GM12878 (cell line): ENCODE measurements around the gene SMIM35. TPM values are rescaled to one million over a fixed set of nuclear protein-coding genes. Genes with fewer than 3 reads are reported as not detected.

Experiments
- ATAC-seq: fragments of 200-7000 bp; cut with Tn5 transposase; 3 replicates; pipeline ENCODE4 v1.9.1; 2020; ENCODE audit warnings: mild to moderate bottlenecking, moderate library complexity
- BruUV-seq: library from RNA; stranded (reverse); fragments of 400-500 nt; replicated peaks from 2 replicates; lab custom pipeline; 2021; lab: Mats Ljungman, UMichigan
- CTCF ChIA-PET: fragments of 300-600 bp; sonication (Branson Sonifier 250); formaldehyde crosslinking; extraction: SDS; loops from one replicate; lab custom pipeline; 2021; ENCODE audit warnings: inconsistent platforms; lab: Yijun Ruan, JAX
- POLR2A ChIA-PET: fragments of 350-600 bp; formaldehyde crosslinking; extraction: SDS; loops from one replicate; lab custom pipeline; 2021; ENCODE audit warnings: inconsistent platforms; lab: Charles Lee
- RAD21 ChIA-PET: fragments of 300-600 bp; sonication (Branson Sonifier 250); formaldehyde crosslinking; loops from one replicate; lab custom pipeline; 2023; ENCODE audit warnings: antibody characterized with exemption; ENCODE audit not compliant: unreplicated experiment; lab: Charles Lee
- SMC1A ChIA-PET: fragments of 300-600 bp; sonication (Branson Sonifier 250); formaldehyde crosslinking; loops from one replicate; lab custom pipeline; 2023; ENCODE audit not compliant: unreplicated experiment, uncharacterized antibody; lab: Charles Lee
- DNase-seq: peaks from one replicate; pipeline ENCODE4 v3.0.0-alpha.2; 2011; ENCODE audit warnings: low read depth, low spot score
- FAIRE-seq: peaks from 3 replicates; lab custom pipeline; 2011; peaks lifted over from hg19 to GRCh38; lab: Jason Lieb, UNC
- H2AFZ ChIP-seq: 2 replicates; pipeline ENCODE4 v1.6.0; 2011; ENCODE audit warnings: low read depth, low read length, control low read depth; ENCODE audit not compliant: control insufficient read depth
- H3K27ac ChIP-seq: 2 replicates; pipeline ENCODE4 v1.5.1; 2011; ENCODE audit warnings: control low read depth; ENCODE audit not compliant: control insufficient read depth, insufficient read depth
- H3K27me3 ChIP-seq, 2 experiments: replicated peaks in 1 of 2; 2 replicates each; pipeline versions ENCODE4 v1.6.0 to v1.6.1; 2011; ENCODE audit warnings: low read length in 1 of 2; ENCODE audit not compliant: control insufficient read depth in 2 of 2, insufficient read depth in 2 of 2
- H3K36me3 ChIP-seq, 2 experiments: 2 replicates each; pipeline ENCODE4 v1.5.1; 2011; ENCODE audit warnings: low read length in 1 of 2; ENCODE audit not compliant: control insufficient read depth in 2 of 2, insufficient read depth in 2 of 2
- H3K4me1 ChIP-seq: 2 replicates; pipeline ENCODE4 v1.6.1; 2011; ENCODE audit warnings: mild to moderate bottlenecking, low read length, moderate library complexity, mixed read lengths; ENCODE audit not compliant: control insufficient read depth, insufficient read depth
- H3K4me2 ChIP-seq: 2 replicates; pipeline ENCODE4 v1.6.0; 2011; ENCODE audit warnings: control low read depth; ENCODE audit not compliant: control insufficient read depth, insufficient read depth
- H3K4me3 ChIP-seq: fragments of 200-600 bp; sonication (generic); 2 replicates; pipeline ENCODE4 v1.5.1; 2016
- H3K79me2 ChIP-seq: 2 replicates; pipeline ENCODE4 v1.6.0; 2011; ENCODE audit warnings: low read length; ENCODE audit not compliant: control insufficient read depth, insufficient read depth
- H3K9ac ChIP-seq: 2 replicates; pipeline ENCODE4 v1.8.0; 2011; ENCODE audit warnings: low read length, control low read depth, mixed read lengths; ENCODE audit not compliant: control insufficient read depth, insufficient read depth
- H3K9me3 ChIP-seq: replicated peaks from 3 replicates; pipeline ENCODE4 v1.5.1; 2011; ENCODE audit warnings: mild to moderate bottlenecking, low read length; ENCODE audit not compliant: control insufficient read depth, insufficient read depth
- H4K20me1 ChIP-seq: 2 replicates; pipeline ENCODE4 v1.6.0; 2011; ENCODE audit not compliant: control insufficient read depth, insufficient read depth
- NR2F1 ChIP-seq: fragments of 450-650 bp; conservative IDR thresholded peaks from 2 replicates; pipeline ENCODE4 v1.6.1; 2017; ENCODE audit warnings: mild to moderate bottlenecking
- YBX1 ChIP-seq: fragments of 450-650 bp; IDR thresholded peaks from 2 replicates; pipeline ENCODE4 v1.6.1; 2016; ENCODE audit warnings: antibody characterized with exemption
- YY1 ChIP-seq: IDR thresholded peaks from 2 replicates; pipeline ENCODE4 v1.6.1; 2011; ENCODE audit warnings: low read depth, mild to moderate bottlenecking, low read length
- ZBTB4 ChIP-seq: fragments of 450-650 bp; formaldehyde crosslinking; IDR thresholded peaks from 2 replicates; pipeline ENCODE4 v1.4.0; 2022; ENCODE audit warnings: mild to moderate bottlenecking, moderate library complexity
- ZNF687 ChIP-seq: fragments of 450-650 bp; IDR thresholded peaks from 2 replicates; pipeline ENCODE4 v1.6.1; 2017; ENCODE audit warnings: mild to moderate bottlenecking, moderate library complexity
- WGBS: methylation state at CpG from one replicate; pipeline ENCODE4 v1.1.6; 2016; ENCODE audit warnings: low lambda C conversion rate; ENCODE audit not compliant: insufficient replicate concordance, insufficient coverage; ENCODE audit errors: missing lambda C conversion rate; 5-methylcytosine and 5-hydroxymethylcytosine counted together
- in situ Hi-C: fragments of 300-500 bp; cut with MboI; formaldehyde crosslinking; loops from 9 replicates; pipeline ENCODE4 v1.14.3; 2018; ENCODE audit warnings: mixed read lengths
- intact Hi-C: fragments of 100-400 bp; cut with micrococcal nuclease; formaldehyde crosslinking; loops from one replicate; pipeline ENCODE4 v1.14.2; 2022; ENCODE audit not compliant: unreplicated experiment
- polyA plus RNA-seq, 11 experiments: library from polyadenylated mRNA; depleted of rRNA in 4 of 11; unstranded in 6 of 11; stranded (reverse) in 5 of 11; fragments of >200 nt; fragmentation: Nextera tagmentation in 4 of 11; fragmentation: Illumina TruSeq in 1 of 11; extraction: Ambion mirVana in 4 of 11; extraction: Trizol in 1 of 11; gene quantifications; 1 replicate in 1 of 11; 2 replicates in 10 of 11; pipeline versions ENCODE4 v1.2.1 to v1.2.3, GENCODE V29; 2011 to 2016; ENCODE audit warnings: inconsistent platforms in 2 of 11, missing spikeins in 2 of 11, low read depth in 1 of 11
- total RNA-seq, 4 experiments: library from RNA; depleted of rRNA in 3 of 4; stranded (reverse); fragments of >200 nt in 3 of 4; fragmentation: Illumina TruSeq in 1 of 4; extraction: Trizol in 1 of 4; gene quantifications; 2 replicates each; pipeline versions ENCODE4 v1.2.1 to v1.2.3, GENCODE V29; 2013 to 2021

Gene SMIM35
- total and polyA plus RNA-seq, 10 of the 15 experiments (the other 5 are each of a cell fraction or from before 2014, with no cell fraction given) = 0.02 to 1.1 (median 0.05) TPM; not detected in 5

GRCh38 chr11:118009864-118010737, 76.7 kb downstream of the SMIM35 start:
- CTCF ChIA-PET = interaction anchor here (0.9 to 2.7 kb wide), 11 partner anchors 11 to 195 kb away, joined by 3 to 17 read pairs (median 4); no protein-coding TSS in a partner anchor
- Histone ChIP-seq H2AFZ (peak overlapping the region; percentile 39), H3K9ac (peak overlapping the region; percentile 72), H3K4me1 (peaks cover 75% of the 10 kb centered on the region), H3K4me2 (peak overlapping the region; percentile 92), H3K4me3 (no peak overlapping the region), H4K20me1 (no peaks in the 10 kb centered on the region), H3K27ac (peak overlapping the region; percentile 97), H3K36me3 (no peaks in the 10 kb centered on the region), H3K9me3 (no peaks in the 10 kb centered on the region; the same call in 2 of the 3 replicates), H3K79me2 (no peaks in the 10 kb centered on the region), H3K27me3 (no peaks in the 10 kb centered on the region)
- SMC1A ChIA-PET = interaction anchor here (0.8 to 19.0 kb wide), 10 partner anchors 11 to 194 kb away, joined by 3 to 280 read pairs (median 4); partner anchors contain the start of gene IL10RA
- FAIRE-seq (no peak), DNase-seq (no peak), ATAC-seq (peak; percentile 3; the same call in 2 of the 3 replicates)
- POLR2A ChIA-PET = interaction anchor here (0.6 to 2.3 kb wide), 10 partner anchors 9 to 195 kb away, joined by 3 to 14 read pairs (median 4); partner anchors contain the start of gene IL10RA
- RAD21 ChIA-PET = interaction anchor here (0.8 to 4.0 kb wide), 11 partner anchors 7 to 195 kb away, joined by 3 to 34 read pairs (median 8); partner anchors contain the start of gene IL10RA
- in situ Hi-C loops (no loop called here), intact Hi-C loops (loop anchor here (5.0 kb wide), 1 partner anchor 37 kb away; no protein-coding TSS in a partner anchor)
- TF ChIP-seq NR2F1 (0 out of 2 replicates have a peak, but pooled peaks have one; percentile 10), ZBTB4 (0 out of 2 replicates have a peak, but pooled peaks have one; percentile 44), ZNF687 (peak; percentile 30; the same call in 1 of the 2 replicates), YY1 (no peak), YBX1 (no peak)
- BruUV-seq = TSS peak; percentile 92
- 35% methylated on average over 9 of the region's 9 CpGs for WGBS
